ENCODE measurements around the gene DUSP18.
"Not testable (repeated sequence)": the region's sequence is repeated elsewhere in the genome, so short reads cannot be mapped to it uniquely, and the experiment has no call there.

DNA sequence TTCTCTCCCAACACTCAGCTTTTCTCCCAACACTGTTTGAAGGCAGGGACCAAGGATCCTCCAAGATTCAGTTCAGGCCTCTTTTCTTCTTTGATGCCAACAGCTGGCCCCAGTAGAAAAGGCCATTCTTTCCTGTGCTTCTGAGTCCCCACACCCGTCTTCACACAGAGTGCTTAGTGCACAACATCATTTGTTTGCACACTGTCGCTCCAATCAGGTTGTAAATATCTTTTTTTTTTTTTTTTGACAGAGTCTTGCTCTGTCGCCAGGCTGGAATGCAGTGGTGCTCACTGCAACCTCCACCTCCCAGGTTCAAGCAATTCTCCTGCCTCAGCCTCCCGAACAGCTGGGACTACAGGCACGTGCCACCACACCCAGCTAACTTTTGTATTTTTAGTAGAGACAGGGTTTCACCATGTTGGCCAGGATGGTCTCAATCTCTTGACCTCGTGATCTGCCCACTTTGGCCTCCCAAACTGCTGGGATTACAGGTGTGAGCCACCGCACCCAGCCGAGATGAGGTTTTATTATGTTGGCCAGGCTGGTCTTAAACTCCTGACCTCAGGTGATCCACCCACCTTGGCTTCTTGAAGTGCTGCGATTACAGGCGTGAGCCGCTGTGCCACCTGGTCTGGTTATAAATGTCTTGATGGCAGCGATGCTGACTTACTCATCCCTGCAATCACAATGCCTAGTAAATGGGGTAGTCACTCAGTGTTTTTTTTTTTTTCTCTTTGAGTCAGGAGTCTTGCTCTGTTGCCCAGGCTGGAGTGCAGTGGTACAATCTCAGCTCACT is 12.4 kb upstream of the DUSP18 start:
- TF ChIP-seq, protein P1, sequence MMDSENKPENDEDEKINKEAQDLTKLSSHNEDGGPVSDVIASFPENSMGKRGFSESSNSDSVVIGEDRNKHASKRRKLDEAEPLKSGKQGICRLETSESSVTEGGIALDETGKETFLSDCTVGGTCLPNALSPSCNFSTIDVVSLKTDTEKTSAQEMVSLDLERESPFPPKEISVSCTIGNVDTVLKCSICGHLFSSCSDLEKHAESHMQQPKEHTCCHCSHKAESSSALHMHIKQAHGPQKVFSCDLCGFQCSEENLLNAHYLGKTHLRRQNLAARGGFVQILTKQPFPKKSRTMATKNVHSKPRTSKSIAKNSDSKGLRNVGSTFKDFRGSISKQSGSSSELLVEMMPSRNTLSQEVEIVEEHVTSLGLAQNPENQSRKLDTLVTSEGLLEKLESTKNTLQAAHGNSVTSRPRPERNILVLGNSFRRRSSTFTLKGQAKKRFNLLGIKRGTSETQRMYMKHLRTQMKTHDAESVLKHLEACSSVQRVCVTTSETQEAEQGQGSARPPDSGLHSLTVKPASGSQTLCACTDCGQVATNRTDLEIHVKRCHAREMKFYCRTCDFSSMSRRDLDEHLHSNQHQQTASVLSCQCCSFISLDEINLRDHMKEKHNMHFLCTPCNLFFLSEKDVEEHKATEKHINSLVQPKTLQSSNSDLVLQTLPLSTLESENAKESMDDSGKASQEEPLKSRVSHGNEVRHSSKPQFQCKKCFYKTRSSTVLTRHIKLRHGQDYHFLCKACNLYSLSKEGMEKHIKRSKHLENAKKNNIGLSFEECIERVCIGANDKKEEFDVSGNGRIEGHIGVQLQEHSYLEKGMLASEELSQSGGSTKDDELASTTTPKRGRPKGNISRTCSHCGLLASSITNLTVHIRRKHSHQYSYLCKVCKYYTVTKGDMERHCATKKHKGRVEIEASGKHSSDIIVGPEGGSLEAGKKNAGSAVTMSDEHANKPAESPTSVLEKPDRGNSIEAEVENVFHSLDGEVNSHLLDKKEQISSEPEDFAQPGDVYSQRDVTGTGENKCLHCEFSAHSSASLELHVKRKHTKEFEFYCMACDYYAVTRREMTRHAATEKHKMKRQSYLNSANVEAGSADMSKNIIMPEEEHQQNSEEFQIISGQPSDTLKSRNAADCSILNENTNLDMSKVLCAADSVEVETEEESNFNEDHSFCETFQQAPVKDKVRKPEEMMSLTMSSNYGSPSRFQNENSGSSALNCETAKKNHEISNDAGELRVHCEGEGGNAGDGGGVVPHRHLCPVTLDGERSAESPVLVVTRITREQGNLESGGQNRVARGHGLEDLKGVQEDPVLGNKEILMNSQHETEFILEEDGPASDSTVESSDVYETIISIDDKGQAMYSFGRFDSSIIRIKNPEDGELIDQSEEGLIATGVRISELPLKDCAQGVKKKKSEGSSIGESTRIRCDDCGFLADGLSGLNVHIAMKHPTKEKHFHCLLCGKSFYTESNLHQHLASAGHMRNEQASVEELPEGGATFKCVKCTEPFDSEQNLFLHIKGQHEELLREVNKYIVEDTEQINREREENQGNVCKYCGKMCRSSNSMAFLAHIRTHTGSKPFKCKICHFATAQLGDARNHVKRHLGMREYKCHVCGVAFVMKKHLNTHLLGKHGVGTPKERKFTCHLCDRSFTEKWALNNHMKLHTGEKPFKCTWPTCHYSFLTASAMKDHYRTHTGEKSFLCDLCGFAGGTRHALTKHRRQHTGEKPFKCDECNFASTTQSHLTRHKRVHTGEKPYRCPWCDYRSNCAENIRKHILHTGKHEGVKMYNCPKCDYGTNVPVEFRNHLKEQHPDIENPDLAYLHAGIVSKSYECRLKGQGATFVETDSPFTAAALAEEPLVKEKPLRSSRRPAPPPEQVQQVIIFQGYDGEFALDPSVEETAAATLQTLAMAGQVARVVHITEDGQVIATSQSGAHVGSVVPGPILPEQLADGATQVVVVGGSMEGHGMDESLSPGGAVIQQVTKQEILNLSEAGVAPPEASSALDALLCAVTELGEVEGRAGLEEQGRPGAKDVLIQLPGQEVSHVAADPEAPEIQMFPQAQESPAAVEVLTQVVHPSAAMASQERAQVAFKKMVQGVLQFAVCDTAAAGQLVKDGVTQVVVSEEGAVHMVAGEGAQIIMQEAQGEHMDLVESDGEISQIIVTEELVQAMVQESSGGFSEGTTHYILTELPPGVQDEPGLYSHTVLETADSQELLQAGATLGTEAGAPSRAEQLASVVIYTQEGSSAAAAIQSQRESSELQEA (IDR thresholded peaks at IDR 0.05; ENCODE audit: low read depth) = not testable (repeated sequence)
- not testable (repeated sequence) for TF ChIP-seq HDAC2 (IDR thresholded peaks at IDR 0.05); CEBPB (tag; IDR thresholded peaks at IDR 0.05)

Measured in K562 (cell line).